GM12878 (cell line): ENCODE results near the gene CAPN10.

Source experiments
- CEBPB ChIP-seq, 2 experiments: fragments of 150-350 bp in 1 of 2; IDR thresholded peaks; 2 replicates each; pipeline ENCODE4 v1.6.1; 2012 to 2014; ENCODE audit warnings: low read depth in 2 of 2, low read length in 2 of 2, borderline replicate concordance in 1 of 2, inconsistent platforms in 1 of 2
- CTCF ChIP-seq, 3 experiments: IDR thresholded peaks in 2 of 3; conservative IDR thresholded peaks in 1 of 3; 2 replicates each; pipeline ENCODE4 v1.5.1; 2011; ENCODE audit warnings: low read depth in 3 of 3, low read length in 3 of 3, mild to moderate bottlenecking in 3 of 3, control low read depth in 2 of 3, moderate library complexity in 2 of 3, inconsistent platforms in 1 of 3, mixed read lengths in 1 of 3; ENCODE audit not compliant: control insufficient read depth in 2 of 3, insufficient read depth in 1 of 3; ENCODE audit errors: extremely low read depth in 1 of 3
- ELK1 ChIP-seq: IDR thresholded peaks from 2 replicates; pipeline ENCODE4 v1.6.1; 2012; ENCODE audit warnings: low read depth, low read length, improper control_type of control experiment
- SP1 ChIP-seq: IDR thresholded peaks from one replicate; pipeline ENCODE4 v1.6.1; 2011; ENCODE audit warnings: low read depth, low read length
- SRF ChIP-seq, 2 experiments: IDR thresholded peaks; 2 replicates each; pipeline ENCODE4 v1.6.1; 2011; ENCODE audit warnings: low read depth in 2 of 2, low read length in 2 of 2, mild to moderate bottlenecking in 1 of 2, moderate library complexity in 1 of 2
- ZNF592 ChIP-seq: fragments of 450-650 bp; IDR thresholded peaks from 2 replicates; pipeline ENCODE4 v1.6.1; 2017; ENCODE audit warnings: mild to moderate bottlenecking, moderate library complexity

- no peak for TF ChIP-seq SP1
- no peak for TF ChIP-seq ZNF592
- TF ChIP-seq CTCF (IDR thresholded peaks at IDR 0.05 in 2 of 3, conservative IDR thresholded peaks at IDR 0.05 in 1 of 3; ENCODE audit: control insufficient read depth in 2 of 3, extremely low read depth in 1 of 3, insufficient read depth in 1 of 3, low read depth in 3 of 3, low read length in 3 of 3): no peak
- no peak for TF ChIP-seq CEBPB (IDR thresholded peaks at IDR 0.05; ENCODE audit: borderline replicate concordance in 1 of 2, low read depth in 2 of 2, low read length in 2 of 2)
- no peak for TF ChIP-seq SRF (IDR thresholded peaks at IDR 0.05; ENCODE audit: low read depth in 2 of 2, low read length in 2 of 2)
- TF ChIP-seq ELK1: no peak
These were observed 14.7 kb downstream of the CAPN10 start for GRCh38 chr2:240601061-240601830.
